Activated T-helper 1 cell treated with anti-CD3 and anti-CD28 coated beads, Interleukin-2, amount 50 U/mL, for 16 hours (primary cell): Measurements from ENCODE around the gene NCR2.
"Not testable (repeated sequence)": the region's sequence is repeated elsewhere in the genome, so short reads cannot be mapped to it uniquely, and the experiment has no call there.

Experiments used
- DNase-seq, 2 donors: peaks; one replicate each; pipeline ENCODE4 v3.0.0-alpha.2; 2020; ENCODE audit warnings: low read depth in 1 of 2, low spot score in 1 of 2

NCR2 gene, protein sequence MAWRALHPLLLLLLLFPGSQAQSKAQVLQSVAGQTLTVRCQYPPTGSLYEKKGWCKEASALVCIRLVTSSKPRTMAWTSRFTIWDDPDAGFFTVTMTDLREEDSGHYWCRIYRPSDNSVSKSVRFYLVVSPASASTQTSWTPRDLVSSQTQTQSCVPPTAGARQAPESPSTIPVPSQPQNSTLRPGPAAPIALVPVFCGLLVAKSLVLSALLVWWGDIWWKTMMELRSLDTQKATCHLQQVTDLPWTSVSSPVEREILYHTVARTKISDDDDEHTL

GRCh38 chr6:41335296-41335695, at the start of gene NCR2:
NCR2 (plus strand) TSS chr6:41335608; CDS start chr6:41335877, 269 bp downstream.
- DNase-seq, result no peak

DNA sequence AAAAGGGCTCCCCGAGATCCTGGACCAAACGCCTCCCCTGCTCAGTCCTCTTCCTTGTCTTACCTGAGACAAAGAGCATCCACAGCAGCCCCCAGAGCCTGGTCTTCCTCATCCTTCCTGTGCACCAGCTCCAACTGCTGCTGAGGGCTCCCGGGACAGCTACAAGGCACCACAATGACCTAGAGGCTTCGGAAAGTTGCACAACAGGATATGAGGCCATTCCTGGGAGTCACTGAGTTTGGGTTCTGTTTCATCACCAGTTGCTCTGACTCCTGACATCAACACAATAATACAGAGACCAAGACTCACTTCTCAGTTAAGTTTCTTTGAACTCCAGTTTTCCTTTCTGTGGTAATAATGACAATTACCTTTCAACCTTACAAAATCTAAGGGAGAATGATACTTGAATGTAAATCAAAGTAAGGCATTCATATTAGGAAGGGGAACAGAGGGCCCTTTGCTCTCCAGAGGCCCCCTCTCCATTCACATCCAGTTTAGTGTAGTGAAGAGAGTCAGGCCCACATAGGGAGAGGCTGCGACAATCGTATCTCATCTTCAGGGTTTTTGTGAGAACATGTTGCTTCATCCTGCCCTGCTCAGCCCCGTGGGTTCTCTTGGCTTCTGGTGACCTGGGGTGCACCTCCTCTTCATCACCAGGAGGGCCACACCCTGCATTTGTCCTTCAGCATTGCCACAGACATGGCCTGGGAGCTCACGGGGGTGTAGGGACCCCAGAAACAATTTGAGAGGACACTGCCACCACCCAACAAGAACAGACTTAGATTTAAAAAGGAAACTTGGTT, 48.7 kb upstream of the NCR2 start, which contains the start of gene TREM1:
Gene TREM1 (minus strand): TSS at position 139 of the 803 bp plus-strand sequence. CDS start 27 bp downstream, at position 112.
- no peak for DNase-seq

- no peak for DNase-seq
These were observed 47.2 kb upstream of the NCR2 start for GRCh38 chr6:41288030-41288753.

DNA sequence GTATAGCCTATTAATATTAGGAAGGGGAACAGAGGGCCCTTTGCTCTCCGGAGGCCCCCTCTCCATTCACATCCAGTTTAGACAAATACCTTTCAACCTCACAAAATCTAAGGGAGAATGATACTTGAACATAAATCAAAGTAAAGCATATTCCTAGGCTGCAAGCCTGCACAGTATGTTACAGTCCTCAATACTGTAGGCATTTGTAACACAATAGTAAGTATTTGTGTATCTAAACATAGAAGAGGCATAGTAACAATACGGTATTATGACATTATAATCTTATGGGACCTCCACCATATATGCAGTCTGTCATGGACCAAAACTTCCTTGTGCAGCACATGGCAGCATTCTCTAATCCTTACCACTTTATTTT, 46.7 kb upstream of the NCR2 start:
- no peak for DNase-seq

DNA sequence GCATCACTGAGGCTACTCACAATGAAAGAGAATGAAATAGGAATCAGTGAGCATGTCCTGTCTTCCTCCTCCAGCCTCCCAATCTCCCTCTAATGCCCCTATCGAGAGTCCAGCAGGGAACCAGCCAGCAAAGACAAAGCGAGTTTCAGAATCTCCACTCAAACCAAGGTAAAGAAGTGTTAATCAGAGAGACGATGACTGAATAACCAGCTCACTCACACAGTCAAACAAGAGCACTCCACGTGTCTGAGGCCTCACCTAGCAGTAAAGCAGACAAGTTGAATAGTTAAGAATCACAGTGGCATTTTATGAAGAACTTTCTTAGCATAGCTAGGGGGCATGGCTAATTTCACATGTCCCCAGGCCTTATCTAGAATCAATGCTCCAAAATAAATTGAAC, 45.6 kb upstream of the NCR2 start:
- DNase-seq, result no peak

- no peak for DNase-seq
These were observed 43.7 kb upstream of the NCR2 start for GRCh38 chr6:41291717-41292116.

GRCh38 chr6:41294214-41294872, 41.1 kb upstream of the NCR2 start:
- DNase-seq, result no peak

DNA sequence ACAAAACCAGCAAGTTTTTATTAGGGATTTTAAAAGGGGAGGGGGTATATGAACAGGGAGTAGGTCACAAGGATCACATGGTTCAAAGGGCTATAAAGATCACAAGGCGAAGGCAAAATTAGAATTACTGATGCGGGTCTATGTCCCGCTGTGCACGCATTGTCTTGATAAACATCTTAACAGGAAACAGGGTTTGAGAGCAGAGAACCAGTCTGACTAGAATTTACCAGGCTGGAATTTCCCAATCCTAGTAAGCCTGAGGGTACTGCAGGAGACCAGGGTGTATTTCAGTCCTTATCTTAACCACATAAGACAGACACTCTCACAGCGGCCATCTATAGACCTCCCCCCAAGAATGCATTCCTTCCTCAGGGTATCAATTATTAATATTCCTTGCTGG, 38.2 kb upstream of the NCR2 start:
- not testable (repeated sequence) for DNase-seq

- no peak for DNase-seq
These were observed 36.5 kb upstream of the NCR2 start for GRCh38 chr6:41298785-41299502.

GRCh38 chr6:41302638-41303037, 32.8 kb upstream of the NCR2 start:
- DNase-seq, result no peak

DNA sequence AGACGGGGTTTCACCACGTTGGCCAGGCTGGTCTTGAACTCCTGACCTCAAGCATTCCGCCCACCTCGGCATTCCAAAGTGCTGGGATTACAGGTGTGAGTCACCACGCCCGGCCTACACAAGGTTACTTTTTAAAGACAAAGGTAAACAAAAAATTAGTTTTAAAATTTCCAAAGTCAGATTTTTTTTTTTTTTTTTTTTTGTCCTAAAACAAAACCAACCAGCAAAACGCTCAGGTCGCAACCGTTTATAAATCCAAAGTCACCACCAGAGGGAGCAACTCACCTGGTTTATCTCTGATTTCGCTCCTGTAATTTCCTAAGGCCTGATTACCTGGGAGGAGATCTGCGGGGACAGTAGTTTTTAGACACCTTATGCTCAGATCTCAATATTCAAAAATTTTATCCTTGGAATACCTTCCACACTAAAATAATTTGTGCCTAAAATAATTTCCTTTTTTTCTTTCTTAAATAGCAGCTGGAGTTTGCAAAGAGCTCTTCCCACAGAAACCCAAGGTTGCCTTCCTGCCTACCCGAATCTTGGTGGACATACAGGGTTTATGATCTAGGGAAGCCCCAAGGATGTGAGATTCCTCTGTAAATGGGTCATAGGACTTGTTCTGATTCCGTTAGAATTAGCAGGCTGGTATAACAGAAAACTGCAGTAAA, 29.1 kb upstream of the NCR2 start:
- DNase-seq, result no peak

DNA sequence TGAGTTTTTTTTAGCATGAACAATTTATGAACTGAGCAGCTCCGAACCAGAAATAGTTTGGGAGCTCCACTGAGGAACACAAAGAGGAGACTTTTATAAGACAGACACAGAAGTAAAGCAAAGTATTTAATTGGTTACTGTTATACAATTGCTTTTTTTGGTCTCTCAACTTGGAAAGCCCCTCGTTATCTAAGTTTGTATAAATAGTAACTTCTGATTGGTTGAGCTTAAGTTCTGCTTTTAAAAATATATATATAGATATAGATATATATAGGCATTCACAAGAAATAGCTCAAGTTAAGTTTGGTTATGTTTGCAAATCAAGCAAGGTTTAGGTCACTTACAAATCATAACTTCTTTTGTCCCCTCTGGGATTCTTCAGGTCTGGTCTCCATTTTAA, 20.2 kb upstream of the NCR2 start:
- DNase-seq, result no peak

GRCh38 chr6:41315943-41316620, 19.3 kb upstream of the NCR2 start:
- no peak for DNase-seq

GRCh38 chr6:41318261-41318653, 17.2 kb upstream of the NCR2 start:
- DNase-seq, result no peak

GRCh38 chr6:41318654-41319565, 16.5 kb upstream of the NCR2 start:
- DNase-seq, result peak; percentile 64 to 71

- DNase-seq, result no peak
These were observed 14.2 kb upstream of the NCR2 start for GRCh38 chr6:41321183-41321582.

- DNase-seq, result no peak
These were observed 9.9 kb upstream of the NCR2 start for GRCh38 chr6:41325446-41326066.

DNA sequence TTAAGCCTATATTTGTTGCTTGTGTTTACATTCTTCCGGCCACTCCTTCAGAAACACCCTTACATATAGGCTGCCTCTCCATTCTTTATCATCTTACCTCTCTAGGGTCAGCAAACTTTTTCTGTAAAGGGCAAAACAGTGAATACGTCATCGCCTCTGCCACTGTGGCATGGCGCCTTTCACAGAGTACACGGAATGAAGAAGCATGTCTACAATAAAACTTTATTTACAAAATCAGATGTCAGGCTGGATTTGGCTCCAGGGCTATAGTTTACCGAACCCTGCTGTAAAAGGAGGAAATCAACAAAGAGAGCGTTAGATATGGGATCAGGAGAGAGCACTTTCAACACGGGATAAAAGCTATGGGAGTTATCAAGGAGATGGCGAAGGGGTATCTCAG, 9.3 kb upstream of the NCR2 start:
- no peak for DNase-seq
